GM12892 (cell line): ENCODE measurements around the gene SHISA7.

Source experiments
- POLR2A ChIP-seq: IDR thresholded peaks from 2 replicates; pipeline ENCODE4 v1.6.1; 2011; ENCODE audit warnings: low read depth, low read length, control low read depth
- POLR2AphosphoS5 ChIP-seq: IDR thresholded peaks from 2 replicates; pipeline ENCODE4 v1.6.1; 2011; ENCODE audit warnings: low read depth, low read length, control low read depth

- no peak for TF ChIP-seq POLR2AphosphoS5
- TF ChIP-seq POLR2A = no peak
These were observed 24.9 kb upstream of the SHISA7 start for GRCh38 chr19:55468054-55468393.
